NCI-H748 (cell line): ENCODE data around the gene CATSPER4.

Source experiments
- DNase-seq: peaks from one replicate; lab custom pipeline; 2025; ENCODE audit not compliant: unreplicated experiment; lab: John Stamatoyannopoulos, UW

CATSPER4 gene

DNA sequence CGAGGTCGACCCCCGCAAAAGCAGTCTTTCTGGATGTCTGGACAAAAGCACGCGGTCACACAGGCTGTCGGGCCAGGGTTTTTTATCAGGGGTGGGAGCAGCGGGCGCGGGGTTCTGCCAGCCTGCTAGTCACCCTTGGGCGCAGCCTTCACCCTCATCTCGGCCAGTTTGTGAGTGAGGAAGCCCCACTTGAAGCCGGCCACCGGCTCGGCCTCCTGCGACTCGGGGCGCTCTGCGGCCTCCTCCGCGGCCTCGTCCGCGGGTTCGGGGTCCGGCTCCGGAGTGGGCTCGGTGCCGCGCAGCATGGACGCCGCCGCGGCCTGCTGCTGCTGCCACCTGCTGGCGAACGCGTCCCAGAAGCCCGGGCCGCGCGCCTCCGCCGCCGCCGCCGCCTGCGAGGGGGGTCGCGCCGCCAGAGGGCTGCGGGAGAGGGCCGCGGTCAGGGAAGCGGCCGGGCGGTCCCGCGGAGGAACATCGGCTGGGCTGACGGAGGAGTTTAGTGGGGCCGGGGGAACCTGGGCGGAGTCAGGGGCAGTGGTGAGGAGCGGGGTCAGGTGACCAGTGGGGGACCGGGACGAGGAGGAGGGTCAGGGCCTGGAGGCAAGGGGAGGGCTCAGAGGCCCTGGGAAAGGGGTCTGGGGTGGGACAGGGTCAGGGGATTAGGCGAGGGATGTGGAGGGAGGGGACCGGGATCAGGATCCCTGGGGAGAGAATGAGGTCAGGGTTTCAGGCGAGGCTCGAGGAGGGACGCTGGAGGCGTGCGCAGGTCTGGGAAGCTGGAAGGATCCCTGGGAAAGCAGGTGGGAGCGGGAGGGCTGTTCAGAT, 26.2 kb upstream of the CATSPER4 start:
- peak; percentile 25 for DNase-seq

DNA sequence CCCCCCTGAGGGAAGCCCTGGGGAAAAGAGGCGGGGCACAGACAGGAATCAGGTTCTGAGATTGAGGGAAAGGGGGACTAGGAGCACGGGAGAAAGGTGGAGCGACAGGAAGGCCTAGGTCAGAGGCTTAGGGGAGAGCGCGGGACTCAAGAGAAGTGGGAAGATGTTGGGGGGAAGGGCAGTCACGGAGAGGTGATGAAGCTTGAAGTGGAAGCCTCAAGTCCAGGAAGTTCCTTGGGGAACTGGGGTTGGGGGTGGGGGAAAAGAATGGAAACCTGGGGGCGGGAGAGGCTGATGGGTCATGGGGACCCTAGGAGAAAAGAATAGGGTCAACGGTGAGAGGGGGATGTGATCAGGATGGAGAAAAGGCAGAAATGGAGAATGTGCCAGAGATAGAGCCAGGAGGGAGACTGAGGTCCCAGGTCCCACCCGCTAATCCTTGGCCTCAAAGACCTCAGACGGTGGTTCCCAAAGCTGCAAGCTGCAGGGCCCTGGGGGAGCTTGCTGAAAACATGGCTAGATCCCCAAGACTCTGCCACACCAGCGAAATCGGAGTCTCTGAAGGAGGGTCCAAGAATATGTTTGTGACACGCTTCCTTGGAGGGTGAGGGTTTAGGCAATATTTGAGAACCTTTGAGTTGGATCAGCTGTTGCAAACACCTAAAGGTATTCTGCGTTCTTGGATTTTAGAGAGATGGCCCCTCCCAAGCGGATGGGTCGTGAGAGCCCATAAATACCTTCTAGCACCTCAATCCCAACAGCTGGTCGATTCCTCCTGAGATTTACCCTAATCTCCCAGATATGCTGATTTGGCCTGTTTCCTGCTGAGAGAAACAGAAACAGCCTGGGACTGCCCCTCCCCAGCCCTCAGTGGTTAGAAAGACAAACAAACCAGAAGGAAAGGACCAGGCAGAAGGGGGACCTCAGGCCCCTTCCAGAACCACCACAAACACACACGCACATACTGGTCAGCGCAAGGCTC, 25.2 kb upstream of the CATSPER4 start:
- no peak for DNase-seq

DNA sequence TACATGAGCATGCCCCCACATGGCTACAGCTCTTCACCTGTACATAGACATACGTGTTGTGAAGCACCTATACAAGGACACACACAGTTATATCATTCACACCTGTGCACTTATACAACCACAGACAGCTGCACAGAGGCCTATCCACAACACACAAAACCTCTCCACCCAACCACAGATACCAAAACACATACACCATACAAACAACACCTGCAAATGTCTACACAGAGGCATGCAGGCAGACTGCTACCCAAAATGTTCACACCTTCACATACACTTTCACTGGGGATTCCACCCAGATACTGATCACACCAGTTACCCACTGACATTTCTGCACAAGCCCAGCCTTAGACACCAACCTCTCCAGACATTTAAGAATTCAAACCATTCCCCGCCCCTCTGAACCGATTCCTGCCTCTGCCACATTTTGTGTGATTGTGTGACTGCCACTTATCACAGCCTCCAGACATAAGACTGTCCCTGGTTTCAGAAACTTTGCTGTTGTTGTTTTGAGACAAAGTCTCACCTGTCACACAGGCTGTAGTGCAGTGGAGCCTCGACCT, 23.6 kb upstream of the CATSPER4 start:
- no peak for DNase-seq

DNA sequence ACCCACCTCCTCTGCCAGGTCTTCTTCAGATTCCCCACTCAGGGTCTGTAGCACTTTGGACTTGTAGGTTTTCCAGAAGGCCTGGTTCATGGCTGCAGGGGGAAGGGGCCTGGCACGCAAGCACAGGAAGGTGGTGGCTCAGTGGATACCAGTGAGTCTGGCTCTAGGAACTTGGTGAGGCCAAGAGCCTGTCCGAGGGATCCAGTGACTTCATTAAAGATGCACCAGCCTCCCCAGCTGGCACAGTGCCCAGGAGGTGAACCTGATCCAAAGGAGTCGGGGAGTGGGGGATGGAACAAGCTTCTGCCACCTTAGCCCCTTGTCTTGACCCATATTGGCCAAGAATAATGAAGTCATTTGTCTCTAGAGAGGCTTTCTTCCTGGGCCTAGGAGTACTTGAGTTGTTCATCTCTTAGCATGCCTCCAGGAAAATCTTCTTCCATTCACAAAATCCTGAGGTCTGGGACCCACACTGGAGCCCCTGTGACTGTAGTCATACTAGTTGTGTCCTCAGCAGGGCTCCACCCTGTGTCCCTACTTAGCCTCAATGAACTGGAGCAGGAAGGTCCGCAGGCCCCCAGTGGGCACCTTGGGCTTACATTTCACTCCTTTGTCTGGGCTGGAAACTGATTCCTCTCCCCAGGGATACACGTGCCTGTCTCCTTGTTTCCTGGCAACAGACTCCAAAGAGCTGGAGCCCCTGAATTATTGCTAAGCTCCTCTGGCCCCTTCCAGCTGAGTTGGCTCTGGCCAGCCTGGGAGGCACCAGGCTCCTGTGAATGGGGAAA, 21.8 kb upstream of the CATSPER4 start, which contains the start of gene C1orf232:
Gene C1orf232 (minus strand): TSS at position 554 of the 788 bp plus-strand sequence. CDS start 464 bp downstream, at position 90.
- DNase-seq = peak; percentile 34

DNA sequence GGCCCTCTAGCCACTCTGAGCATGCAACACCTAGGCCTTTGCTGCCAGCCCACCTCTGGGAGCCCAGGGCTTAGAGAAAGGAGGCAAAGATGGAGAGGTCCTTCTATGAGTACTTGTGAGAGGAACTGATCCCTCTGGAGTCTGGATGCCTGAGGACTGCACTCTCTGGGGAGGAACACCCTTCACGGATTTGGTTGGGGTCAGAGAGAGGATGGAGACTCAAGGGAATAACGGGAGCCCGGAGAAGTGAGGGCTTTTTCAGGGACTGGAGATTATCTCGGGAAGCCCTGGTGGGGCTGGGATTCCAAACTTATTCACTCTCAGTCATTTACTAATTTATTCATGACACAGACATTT, 21.2 kb upstream of the CATSPER4 start:
- no peak for DNase-seq

DNA sequence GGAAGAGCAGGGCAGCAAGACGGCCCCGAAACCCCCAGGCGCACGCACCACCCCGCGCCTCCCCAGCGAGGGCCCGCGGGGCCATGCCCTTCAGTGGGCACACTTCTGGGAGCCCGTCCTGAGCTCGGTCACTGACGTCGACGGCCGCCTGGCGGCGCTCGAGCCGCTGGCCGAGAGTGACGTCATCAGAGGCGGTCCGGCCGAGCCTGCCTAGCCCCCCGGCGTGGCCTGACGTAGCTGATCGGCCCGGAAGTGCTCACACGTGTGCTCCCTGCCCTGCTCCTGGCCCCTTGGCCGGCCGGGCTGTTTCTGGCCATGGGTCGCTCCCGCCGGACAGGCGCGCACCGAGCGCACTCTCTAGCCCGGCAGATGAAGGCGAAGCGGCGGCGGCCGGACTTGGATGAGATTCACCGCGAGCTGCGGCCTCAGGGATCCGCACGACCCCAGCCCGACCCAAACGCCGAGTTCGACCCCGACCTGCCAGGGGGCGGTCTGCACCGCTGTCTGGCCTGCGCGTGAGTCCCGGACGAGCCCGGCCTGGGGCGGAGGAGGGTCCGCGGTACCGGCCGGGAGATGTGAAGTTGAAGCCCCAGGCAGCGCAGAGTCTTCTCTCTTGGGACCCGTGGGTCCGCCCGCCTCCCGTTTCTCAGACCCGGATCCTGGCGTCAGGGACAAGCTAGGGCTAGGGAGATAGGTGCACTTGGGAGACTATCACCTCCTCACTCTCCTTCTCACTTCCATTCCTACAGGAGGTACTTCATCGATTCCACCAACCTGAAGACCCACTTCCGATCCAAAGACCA, 20.5 kb upstream of the CATSPER4 start, which contains the start of gene ZNF593:
Gene ZNF593 (plus strand): TSS at position 240 of the 803 bp plus-strand sequence. CDS start 76 bp downstream, at position 316.
- DNase-seq = peak; percentile 88

DNA sequence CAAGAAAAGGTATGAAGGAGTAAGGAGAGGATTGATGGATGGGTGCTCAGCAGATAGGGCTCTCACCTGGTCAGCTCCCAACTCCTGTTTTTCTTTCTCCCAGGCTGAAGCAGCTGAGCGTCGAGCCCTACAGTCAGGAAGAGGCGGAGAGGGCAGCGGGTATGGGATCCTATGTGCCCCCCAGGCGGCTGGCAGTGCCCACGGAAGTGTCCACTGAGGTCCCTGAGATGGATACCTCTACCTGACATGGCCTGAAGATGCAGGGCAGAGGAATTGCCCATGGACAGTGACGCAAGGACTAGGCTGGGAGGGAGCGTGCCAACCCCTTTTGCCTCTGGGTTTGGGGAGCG, 20.0 kb upstream of the CATSPER4 start:
- no peak for DNase-seq

DNA sequence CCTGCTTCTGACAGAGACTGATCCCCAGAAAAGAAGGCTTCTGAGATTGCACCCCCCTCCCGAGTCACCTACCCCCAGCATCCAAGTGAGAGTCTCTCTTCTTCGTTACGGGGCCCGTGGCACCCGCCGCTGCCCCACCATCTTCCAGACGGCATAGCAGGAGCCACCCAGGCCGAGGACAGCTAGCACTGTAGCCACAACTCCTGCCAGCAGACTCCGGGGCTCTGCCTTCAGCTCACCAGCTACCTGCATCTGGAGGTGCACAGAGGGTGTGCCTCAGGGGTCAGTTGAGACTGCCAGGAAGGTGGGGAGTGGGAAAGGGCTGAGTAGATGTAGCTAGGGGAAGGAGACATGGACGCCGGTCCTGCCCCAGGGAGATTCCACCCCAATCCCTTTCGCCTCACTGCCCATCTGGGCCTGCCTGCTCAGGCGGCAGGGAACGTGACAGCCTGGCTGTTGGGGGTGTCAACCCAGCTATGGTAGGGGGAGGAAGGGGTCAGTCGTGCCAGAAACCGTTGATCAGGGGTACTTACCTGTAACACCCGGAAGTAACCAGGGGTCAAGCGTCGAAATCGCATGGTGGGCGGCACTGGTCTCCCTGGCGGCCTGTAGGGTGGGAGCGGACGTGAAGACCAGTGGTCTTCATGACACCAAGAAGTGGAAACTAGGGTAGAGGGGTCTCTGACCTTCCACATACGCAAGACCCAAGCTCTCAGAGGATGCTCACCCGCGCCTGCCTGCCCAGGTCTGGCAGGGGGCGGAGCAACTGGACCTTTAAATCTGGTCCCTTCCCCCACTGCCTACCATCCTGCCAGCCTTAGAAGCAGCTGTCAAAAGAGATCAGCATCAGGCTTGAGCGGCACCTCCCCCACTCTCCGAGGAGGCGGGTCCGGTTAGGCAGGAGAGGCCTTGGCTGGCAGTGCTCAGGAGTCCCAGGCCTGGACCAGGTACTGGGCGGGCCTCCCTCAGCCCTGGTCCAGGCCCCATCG, 19.0 kb upstream of the CATSPER4 start, which contains the start of gene ZNF593OS:
Gene ZNF593OS (minus strand): TSS at position 749 of the 989 bp plus-strand sequence. CDS start 171 bp downstream, at position 578.
- DNase-seq = no peak

DNA sequence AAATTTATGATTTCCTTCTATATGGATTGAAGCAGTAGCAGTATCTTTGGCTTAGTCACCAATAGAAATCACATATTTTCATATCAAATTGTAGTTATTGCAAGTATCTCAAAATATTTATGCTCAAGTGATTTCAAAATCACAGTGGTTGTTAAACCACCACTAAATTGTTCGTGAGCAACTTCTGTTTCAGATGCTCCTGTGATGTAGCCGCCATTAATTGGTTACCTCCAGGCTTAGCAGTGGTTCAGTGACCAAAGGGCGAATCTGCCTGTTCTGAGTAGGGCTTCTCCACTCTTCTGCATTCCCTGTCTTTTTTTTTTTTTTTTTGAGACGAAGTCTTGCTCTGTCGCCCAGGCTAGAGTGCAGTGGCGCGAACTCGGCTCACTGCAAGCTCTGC, 15.1 kb upstream of the CATSPER4 start:
- no peak for DNase-seq

DNA sequence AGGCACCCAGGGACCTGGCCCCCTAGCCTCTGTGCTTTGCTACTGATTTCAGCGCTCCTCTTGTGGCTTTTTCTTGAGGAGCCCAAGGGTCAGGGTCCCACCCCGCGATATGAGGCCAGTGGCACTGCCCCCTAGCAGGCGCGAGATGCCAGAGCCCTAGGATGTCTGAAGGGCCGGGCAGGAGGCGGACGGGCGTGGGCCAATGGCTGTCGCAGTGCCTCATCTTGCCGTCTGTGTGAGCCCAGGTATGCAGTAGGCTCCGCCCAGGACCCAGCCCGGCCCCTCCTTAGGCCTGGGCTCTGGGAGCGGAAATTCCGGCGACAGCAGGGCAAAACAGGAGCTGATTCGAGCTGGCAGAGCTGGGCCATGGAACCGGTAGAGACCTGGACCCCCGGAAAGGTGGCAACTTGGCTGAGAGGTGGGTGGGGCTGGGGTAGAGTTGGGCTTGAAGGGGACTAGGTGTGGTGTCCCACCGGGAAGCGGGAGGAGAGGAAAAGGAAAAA, 13.2 kb upstream of the CATSPER4 start, which contains the start of gene CNKSR1:
Gene CNKSR1 (plus strand): TSS at position 310 of the 503 bp plus-strand sequence. CDS start 57 bp downstream, at position 367.
- DNase-seq = no peak

DNA sequence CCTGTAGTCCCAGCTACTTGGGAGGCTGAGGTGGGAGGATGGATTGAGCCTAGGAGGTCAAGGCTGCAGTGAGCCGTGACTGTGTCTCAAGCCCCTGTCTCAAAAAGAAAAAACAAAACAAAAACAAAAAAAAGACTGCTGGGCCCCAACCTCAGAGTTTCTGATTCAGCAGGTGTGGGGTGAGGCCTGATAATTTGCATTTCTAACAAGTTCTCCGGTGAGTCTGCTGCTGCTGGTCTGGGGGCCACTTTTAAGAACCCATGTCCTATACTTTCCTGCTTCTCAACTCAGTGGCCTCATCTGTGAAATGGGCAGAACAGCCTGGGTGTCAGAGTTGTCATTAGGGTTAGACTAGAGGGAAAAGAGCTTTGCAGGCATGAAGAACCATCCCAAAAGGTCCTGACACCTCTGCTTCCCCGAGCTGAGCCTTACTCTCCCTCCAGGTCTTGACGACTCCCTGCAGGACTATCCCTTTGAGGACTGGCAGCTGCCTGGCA, 10.3 kb upstream of the CATSPER4 start:
- no peak for DNase-seq

DNA sequence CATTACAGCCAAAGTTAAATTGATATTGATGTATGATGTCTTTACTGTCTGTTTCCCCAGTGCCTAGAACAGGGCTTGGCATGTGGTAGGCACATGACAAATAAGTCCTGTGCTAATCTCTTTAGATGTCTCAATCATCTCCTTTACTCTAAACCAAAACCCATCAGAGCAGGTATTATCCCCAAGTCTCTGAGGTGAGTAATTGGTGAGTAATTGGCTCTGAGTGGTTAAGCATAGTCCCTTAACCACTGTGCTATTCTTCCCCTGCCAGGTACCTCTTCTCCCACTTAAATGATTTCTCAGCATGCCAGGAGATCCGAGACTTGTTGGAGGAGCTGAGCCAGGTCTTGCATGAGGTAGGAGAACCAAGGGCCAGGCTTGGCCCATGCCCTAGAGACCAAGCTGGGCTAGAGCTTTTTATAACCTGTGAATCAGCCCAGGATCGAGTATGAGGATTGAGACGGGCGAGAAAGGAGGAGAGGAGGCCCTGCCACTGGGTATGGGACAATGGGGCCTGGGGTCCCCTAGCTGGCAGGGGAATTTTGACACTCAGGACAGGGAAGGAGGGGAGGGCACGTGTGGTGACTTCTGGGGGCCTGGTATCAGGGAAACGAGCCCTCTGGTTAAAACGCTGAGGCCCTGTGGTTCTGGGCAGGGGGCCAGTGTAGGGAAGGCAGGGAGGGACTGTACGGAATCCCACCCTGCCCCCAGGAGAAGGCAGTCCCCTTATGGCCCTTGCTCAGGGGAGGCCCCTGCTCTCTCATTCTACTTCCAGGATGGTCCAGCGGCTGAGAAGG, 8.6 kb upstream of the CATSPER4 start:
- DNase-seq = no peak

DNA sequence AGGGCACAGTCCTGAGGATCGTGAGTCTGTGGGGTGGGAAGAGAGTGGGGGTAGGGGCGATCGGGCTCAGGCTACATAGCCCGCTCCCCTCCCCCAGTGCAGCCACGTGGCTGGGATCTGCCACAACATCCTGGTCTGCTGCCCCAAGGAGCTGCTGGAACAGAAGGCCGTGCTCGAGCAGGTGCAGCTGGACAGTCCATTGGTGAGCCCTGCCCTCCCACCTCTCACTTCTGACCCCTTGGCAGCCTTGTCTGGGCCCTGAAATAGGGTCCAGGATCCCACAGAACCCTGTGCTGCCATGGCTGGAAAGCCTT, 8.1 kb upstream of the CATSPER4 start:
- DNase-seq = no peak

DNA sequence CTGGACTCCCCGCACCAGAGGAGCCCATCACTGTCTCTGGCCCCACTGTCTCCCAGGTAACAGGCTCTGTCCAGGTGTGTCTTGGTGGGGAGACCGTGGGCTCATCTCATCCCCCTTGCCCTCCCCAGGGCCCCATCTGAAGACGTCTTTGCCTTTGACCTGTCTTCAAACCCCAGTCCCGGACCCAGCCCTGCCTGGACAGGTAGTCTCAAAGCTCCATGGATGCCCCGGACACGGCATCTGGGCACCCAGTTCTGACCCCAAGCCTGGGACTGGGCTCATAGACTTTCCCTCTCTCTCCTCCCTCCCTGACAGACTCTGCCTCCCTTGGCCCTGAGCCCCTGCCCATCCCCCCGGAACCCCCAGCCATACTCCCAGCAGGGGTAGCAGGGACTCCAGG, 6.3 kb upstream of the CATSPER4 start:
- no peak for DNase-seq

DNA sequence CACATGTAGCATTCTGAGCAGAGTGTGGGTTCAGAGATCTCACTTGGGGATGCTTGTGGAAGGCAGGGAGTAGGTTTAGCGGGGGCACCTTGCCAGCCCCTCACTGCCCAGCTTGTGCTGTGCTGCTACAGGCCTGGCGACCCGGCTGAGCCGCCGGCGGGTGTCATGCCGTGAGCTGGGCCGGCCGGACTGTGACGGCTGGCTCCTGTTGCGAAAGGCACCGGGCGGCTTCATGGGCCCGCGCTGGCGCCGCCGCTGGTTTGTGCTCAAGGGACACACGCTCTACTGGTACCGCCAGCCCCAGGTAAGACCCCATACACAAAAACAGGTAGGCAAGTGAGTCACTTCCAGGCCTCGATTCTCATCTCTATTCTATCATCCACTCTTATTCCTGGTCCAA, 5.5 kb upstream of the CATSPER4 start:
- no peak for DNase-seq

DNA sequence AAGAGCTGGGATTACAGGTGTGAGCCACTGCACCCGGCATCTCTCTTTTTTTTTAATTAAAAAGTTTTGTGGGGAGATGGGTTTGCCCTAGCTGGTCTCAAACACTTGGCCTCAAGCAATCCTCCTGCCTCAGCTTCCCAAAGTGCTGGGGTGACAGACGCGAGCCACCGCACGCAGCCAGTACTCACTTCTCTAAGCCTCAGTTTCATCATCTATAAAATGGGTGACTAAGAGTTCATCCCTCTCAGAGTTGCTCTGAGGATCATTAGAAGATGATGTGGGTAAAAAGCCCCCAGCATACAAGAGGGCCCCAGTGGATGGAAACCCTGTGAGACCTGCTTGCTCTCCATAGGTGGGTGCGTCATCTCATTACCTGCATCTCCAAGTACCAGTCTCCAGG, 2.5 kb upstream of the CATSPER4 start:
- DNase-seq = no peak

DNA sequence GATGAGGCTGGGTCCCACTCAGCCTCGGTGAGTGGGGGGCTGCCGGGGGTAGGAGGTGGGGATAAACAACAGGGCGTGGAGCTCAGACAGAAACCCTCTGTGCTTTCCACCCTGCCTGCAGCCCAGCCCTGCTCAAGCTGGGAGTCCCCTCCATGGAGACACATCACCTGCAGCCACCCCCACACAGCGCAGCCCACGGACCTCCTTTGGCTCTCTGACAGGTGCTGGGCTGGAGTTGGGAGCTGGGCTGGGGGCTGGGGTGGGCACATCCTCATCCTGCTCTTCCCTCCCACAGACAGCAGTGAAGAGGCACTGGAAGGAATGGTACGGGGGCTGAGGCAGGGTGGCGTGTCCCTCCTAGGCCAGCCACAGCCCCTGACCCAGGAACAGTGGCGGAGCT, 1.9 kb upstream of the CATSPER4 start:
- no peak for DNase-seq
